Astrocyte (in vitro differentiated cells and primary cell): ENCODE measurements around the gene EML1. TPM values are rescaled to one million over a fixed set of nuclear protein-coding genes. Genes with fewer than 3 reads are reported as not detected.

ENCODE experiments used
- DNase-seq: peaks from one replicate; pipeline ENCODE4 v3.0.0-alpha.2; 2010; ENCODE audit warnings: low read depth
- FAIRE-seq: peaks from 2 replicates; lab custom pipeline; 2011; peaks lifted over from hg19 to GRCh38; lab: Jason Lieb, UNC
- H2AFZ ChIP-seq: 2 replicates; pipeline ENCODE4 v1.6.0; 2012; ENCODE audit warnings: low read depth, low read length, inconsistent platforms
- H3K27ac ChIP-seq: 2 replicates; pipeline ENCODE4 v1.5.1; 2011; ENCODE audit warnings: low read depth, low read length, inconsistent platforms
- H3K27me3 ChIP-seq: 2 replicates; pipeline ENCODE4 v1.6.0; 2011; ENCODE audit warnings: low read length, inconsistent platforms; ENCODE audit not compliant: insufficient read depth
- H3K36me3 ChIP-seq: 2 replicates; pipeline ENCODE4 v1.5.1; 2011; ENCODE audit warnings: low read length, inconsistent platforms; ENCODE audit not compliant: insufficient read depth
- H3K4me1 ChIP-seq: 2 replicates; pipeline ENCODE4 v1.5.1; 2011; ENCODE audit warnings: low read length, inconsistent platforms; ENCODE audit not compliant: insufficient read depth
- H3K4me2 ChIP-seq: 2 replicates; pipeline ENCODE4 v1.6.0; 2012; ENCODE audit warnings: low read length, inconsistent platforms
- H3K4me3 ChIP-seq: 2 replicates; pipeline ENCODE4 v1.5.1; 2011; ENCODE audit warnings: low read depth, mild to moderate bottlenecking, low read length, inconsistent platforms; ENCODE audit not compliant: insufficient read depth
- H3K79me2 ChIP-seq: 2 replicates; pipeline ENCODE4 v1.6.0; 2012; ENCODE audit warnings: mild to moderate bottlenecking, low read length, inconsistent platforms; ENCODE audit not compliant: insufficient read depth
- H3K9ac ChIP-seq: 2 replicates; pipeline ENCODE4 v1.6.0; 2012; ENCODE audit warnings: mild to moderate bottlenecking, low read length, inconsistent platforms
- H3K9me3 ChIP-seq: 2 replicates; pipeline ENCODE4 v1.5.1; 2012; ENCODE audit warnings: low read depth, mild to moderate bottlenecking, low read length, inconsistent platforms; ENCODE audit not compliant: insufficient read depth
- H4K20me1 ChIP-seq: 2 replicates; pipeline ENCODE4 v1.6.0; 2012; ENCODE audit warnings: low read length, inconsistent platforms; ENCODE audit not compliant: insufficient read depth
- H3K27ac Mint-ChIP-seq: one replicate; pipeline ENCODE4 v1.8.0; 2021; ENCODE audit warnings: mild to moderate bottlenecking, mixed read lengths; ENCODE audit not compliant: unreplicated experiment
- H3K27me3 Mint-ChIP-seq: one replicate; pipeline ENCODE4 v1.8.0; 2021; ENCODE audit warnings: low read depth, mixed read lengths; ENCODE audit not compliant: unreplicated experiment
- H3K36me3 Mint-ChIP-seq: one replicate; pipeline ENCODE4 v1.8.0; 2021; ENCODE audit warnings: low read depth, mixed read lengths; ENCODE audit not compliant: unreplicated experiment
- H3K4me1 Mint-ChIP-seq: one replicate; pipeline ENCODE4 v1.8.0; 2021; ENCODE audit warnings: low read depth, mixed read lengths; ENCODE audit not compliant: unreplicated experiment
- H3K4me3 Mint-ChIP-seq: one replicate; pipeline ENCODE4 v1.8.0; 2021; ENCODE audit warnings: mild to moderate bottlenecking, moderate library complexity, mixed read lengths; ENCODE audit not compliant: unreplicated experiment
- H3K9me3 Mint-ChIP-seq: one replicate; pipeline ENCODE4 v1.8.0; 2021; ENCODE audit warnings: mild to moderate bottlenecking, mixed read lengths; ENCODE audit not compliant: unreplicated experiment
- CTCF ChIP-seq: IDR thresholded peaks from 2 replicates; pipeline ENCODE4 v1.5.1; 2011; ENCODE audit warnings: low read depth, mild to moderate bottlenecking, inconsistent platforms, low read length, moderate library complexity; ENCODE audit not compliant: insufficient read depth
- EZH2 ChIP-seq: IDR thresholded peaks from 2 replicates; pipeline ENCODE4 v1.6.1; 2012; ENCODE audit warnings: mild to moderate bottlenecking, low read length, inconsistent platforms; ENCODE audit not compliant: insufficient read depth
- total RNA-seq: library from RNA; stranded (reverse); gene quantifications from 2 replicates; pipeline ENCODE4 v1.2.1, GENCODE V29; 2021

EML1 gene
- total RNA-seq, 1 donor from 2014 or later = 17.1 TPM

GRCh38 chr14:99841436-99842071 is 48.3 kb downstream of the EML1 start:
- Mint-ChIP-seq H3K27me3 (peaks cover 2% of the 10 kb centered on the region), H3K4me3 (no peak overlapping the region), H3K27ac (no peak overlapping the region), H3K9me3 (no peaks in the 10 kb centered on the region), H3K4me1 (peaks cover 10% of the 10 kb centered on the region), H3K36me3 (peaks cover 1% of the 10 kb centered on the region)
- FAIRE-seq (no peak), DNase-seq (no peak)
- TF ChIP-seq EZH2 (no peak), CTCF (no peak)
- peaks cover 5% of the 10 kb centered on the region for H3K4me1 ChIP-seq
- H2AFZ ChIP-seq = no peak overlapping the region
- H3K9me3 ChIP-seq = no peaks in the 10 kb centered on the region
- peaks cover 69% of the 10 kb centered on the region for H4K20me1 ChIP-seq
- H3K79me2 ChIP-seq = peaks cover 47% of the 10 kb centered on the region
- H3K4me3 ChIP-seq = no peak overlapping the region
- no peaks in the 10 kb centered on the region for H3K27me3 ChIP-seq
- no peak overlapping the region for H3K9ac ChIP-seq
- H3K27ac ChIP-seq = no peak overlapping the region
- H3K4me2 ChIP-seq = no peak overlapping the region
- no peaks in the 10 kb centered on the region for H3K36me3 ChIP-seq

- peaks cover 63% of the 10 kb centered on the region for H4K20me1 ChIP-seq
- H3K4me3 ChIP-seq = no peak overlapping the region
- peaks cover 44% of the 10 kb centered on the region for H3K79me2 ChIP-seq
- H3K27ac ChIP-seq = no peak overlapping the region
- no peak for FAIRE-seq
- no peak for TF ChIP-seq EZH2
- no peak for TF ChIP-seq CTCF
- no peak overlapping the region for H2AFZ ChIP-seq
- H3K4me2 ChIP-seq = no peak overlapping the region
- no peak overlapping the region for H3K27ac Mint-ChIP-seq
- DNase-seq = no peak
- H3K4me1 ChIP-seq = peaks cover 5% of the 10 kb centered on the region
- H3K4me1 Mint-ChIP-seq = peaks cover 10% of the 10 kb centered on the region
- no peaks in the 10 kb centered on the region for H3K27me3 ChIP-seq
- no peaks in the 10 kb centered on the region for H3K9me3 ChIP-seq
- peaks cover 1% of the 10 kb centered on the region for H3K36me3 Mint-ChIP-seq
- no peak overlapping the region for H3K4me3 Mint-ChIP-seq
- peaks cover 4% of the 10 kb centered on the region for H3K9me3 Mint-ChIP-seq
- H3K27me3 Mint-ChIP-seq = peaks cover 2% of the 10 kb centered on the region
- no peaks in the 10 kb centered on the region for H3K36me3 ChIP-seq
- H3K9ac ChIP-seq = no peak overlapping the region
Measured at GRCh38 chr14:99842141-99842540, 48.9 kb downstream of the EML1 start.

- no peak overlapping the region for H3K27ac Mint-ChIP-seq
Measured at GRCh38 chr14:99846808-99847207, 53.6 kb downstream of the EML1 start.

More at GRCh38 chr14:99846808-99847207, 53.6 kb downstream of the EML1 start:
- FAIRE-seq (no peak), DNase-seq (no peak)
- H4K20me1 ChIP-seq = peaks cover 43% of the 10 kb centered on the region
- Mint-ChIP-seq H3K4me1 (no peaks in the 10 kb centered on the region), H3K36me3 (peaks cover 3% of the 10 kb centered on the region), H3K9me3 (peaks cover 11% of the 10 kb centered on the region), H3K4me3 (no peak overlapping the region), H3K27me3 (no peaks in the 10 kb centered on the region)
- no peak overlapping the region for H2AFZ ChIP-seq
- TF ChIP-seq EZH2 (no peak), CTCF (no peak)
- no peak overlapping the region for H3K9ac ChIP-seq
- H3K27me3 ChIP-seq = no peaks in the 10 kb centered on the region
- no peaks in the 10 kb centered on the region for H3K36me3 ChIP-seq
- H3K4me3 ChIP-seq = no peak overlapping the region
- no peaks in the 10 kb centered on the region for H3K4me1 ChIP-seq
- H3K4me2 ChIP-seq = no peak overlapping the region
- peaks cover 33% of the 10 kb centered on the region for H3K79me2 ChIP-seq
- no peaks in the 10 kb centered on the region for H3K9me3 ChIP-seq
- no peak overlapping the region for H3K27ac ChIP-seq
